Neural cell (in vitro differentiated cells): ENCODE measurements around the gene NPDC1. TPM values are rescaled to one million over a fixed set of nuclear protein-coding genes. Genes with fewer than 3 reads are reported as not detected.

ENCODE experiments used
- H2AFZ ChIP-seq: fragments of 200-600, 300-800 bp; sonication (generic), shearing (Covaris generic); 2 replicates; pipeline ENCODE4 v1.6.0; 2014; ENCODE audit warnings: low read depth, mild to moderate bottlenecking, antibody characterized with exemption, low read length, moderate library complexity
- H3F3A ChIP-seq: fragments of 200-600 bp; shearing (Covaris generic); 2 replicates; pipeline ENCODE4 v1.6.1; 2016; ENCODE audit warnings: mild to moderate bottlenecking, moderate library complexity, mixed read lengths, antibody characterized with exemption, low read length; ENCODE audit not compliant: insufficient read depth, poor library complexity, severe bottlenecking
- H3K27ac ChIP-seq: fragments of 200-600, 300-800 bp; sonication (generic), shearing (Covaris generic); 2 replicates; pipeline ENCODE4 v1.5.1; 2014; ENCODE audit warnings: mild to moderate bottlenecking, low read length, moderate library complexity
- H3K27me3 ChIP-seq: fragments of 300-800, 200-600 bp; sonication (generic), shearing (Covaris generic); 2 replicates; pipeline ENCODE4 v1.6.0; 2014; ENCODE audit warnings: mild to moderate bottlenecking, low read depth, low read length, moderate library complexity; ENCODE audit not compliant: insufficient read depth
- H3K36me3 ChIP-seq: fragments of 300-800, 200-600 bp; sonication (generic), shearing (Covaris generic); 2 replicates; pipeline ENCODE4 v1.5.1; 2014; ENCODE audit warnings: mild to moderate bottlenecking, antibody characterized with exemption, low read length, moderate library complexity; ENCODE audit not compliant: insufficient read depth
- H3K4me2 ChIP-seq: fragments of 300-800, 200-600 bp; sonication (generic), shearing (Covaris generic); 2 replicates; pipeline ENCODE4 v1.6.0; 2014; ENCODE audit warnings: mild to moderate bottlenecking, low read length
- H3K4me3 ChIP-seq: fragments of 300-800, 200-600 bp; sonication (generic), shearing (Covaris generic); 2 replicates; pipeline ENCODE4 v1.5.1; 2014; ENCODE audit warnings: mild to moderate bottlenecking, low read length, moderate library complexity
- H3K79me2 ChIP-seq: fragments of 200-600 bp; shearing (Covaris generic); replicated peaks from 2 replicates; pipeline ENCODE4 v1.6.0; 2014; ENCODE audit warnings: mild to moderate bottlenecking, low read length, moderate library complexity; ENCODE audit not compliant: insufficient read depth
- H3K9ac ChIP-seq: fragments of 300-800, 200-600 bp; sonication (generic), shearing (Covaris generic); 2 replicates; pipeline ENCODE4 v1.6.1; 2016; ENCODE audit warnings: mild to moderate bottlenecking, low read length, mixed read lengths
- H3K9me2 ChIP-seq: fragments of 200-600 bp; shearing (Covaris generic); 2 replicates; pipeline ENCODE4 v1.6.1; 2016; ENCODE audit warnings: mild to moderate bottlenecking, low read length, mixed read lengths; ENCODE audit not compliant: insufficient read depth
- H3K9me3 ChIP-seq: fragments of 200-600, 300-800 bp; sonication (generic), shearing (Covaris generic); 2 replicates; pipeline ENCODE4 v1.6.1; 2016; ENCODE audit warnings: mild to moderate bottlenecking, mixed run types, low read length, moderate library complexity, mixed read lengths
- H4K20me1 ChIP-seq: fragments of 200-600 bp; shearing (Covaris generic); 2 replicates; pipeline ENCODE4 v1.6.1; 2016; ENCODE audit warnings: mild to moderate bottlenecking, mixed run types; ENCODE audit not compliant: insufficient read depth
- CTCF ChIP-seq: fragments of 450-650 bp; IDR thresholded peaks from 2 replicates; pipeline ENCODE4 v1.5.1; 2014; ENCODE audit warnings: antibody characterized with exemption, mild to moderate bottlenecking, moderate library complexity; ENCODE audit not compliant: poor library complexity, severe bottlenecking
- EP300 ChIP-seq: fragments of 450-650 bp; conservative IDR thresholded peaks from 2 replicates; pipeline ENCODE4 v1.6.1; 2014; ENCODE audit warnings: antibody characterized with exemption, mild to moderate bottlenecking, moderate library complexity; ENCODE audit not compliant: poor library complexity, severe bottlenecking
- EZH2 ChIP-seq: fragments of 200-600, 300-800 bp; shearing (Covaris generic), sonication (generic); IDR thresholded peaks from 2 replicates; pipeline ENCODE4 v1.6.1; 2014; ENCODE audit warnings: antibody characterized with exemption, low read length, borderline replicate concordance, mild to moderate bottlenecking; ENCODE audit not compliant: insufficient read depth, poor library complexity, severe bottlenecking
- MXI1 ChIP-seq: fragments of 450-650 bp; conservative IDR thresholded peaks from 2 replicates; pipeline ENCODE4 v1.6.1; 2014; ENCODE audit warnings: antibody characterized with exemption, mild to moderate bottlenecking; ENCODE audit not compliant: poor library complexity, severe bottlenecking
- POLR2AphosphoS5 ChIP-seq: IDR thresholded peaks from 2 replicates; pipeline ENCODE4 v1.6.1; 2012
- RAD21 ChIP-seq: fragments of 450-650 bp; conservative IDR thresholded peaks from 2 replicates; pipeline ENCODE4 v1.6.1; 2014; ENCODE audit warnings: antibody characterized with exemption, mild to moderate bottlenecking, moderate library complexity
- SMC3 ChIP-seq: fragments of 450-650 bp; conservative IDR thresholded peaks from 2 replicates; pipeline ENCODE4 v1.6.1; 2014; ENCODE audit warnings: antibody characterized with exemption, mild to moderate bottlenecking, moderate library complexity; ENCODE audit not compliant: poor library complexity
- TAF1 ChIP-seq: IDR thresholded peaks from 2 replicates; pipeline ENCODE4 v1.6.1; 2012; ENCODE audit warnings: low read depth
- polyA plus RNA-seq: library from polyadenylated mRNA; depleted of rRNA; stranded (reverse); fragments of >200 nt; gene quantifications from 2 replicates; pipeline ENCODE4 v1.2.3, GENCODE V29; 2014
- TF ChIP-seq, protein P1 (sequence below): IDR thresholded peaks from 2 replicates; pipeline ENCODE4 v1.6.1; 2012; ENCODE audit warnings: borderline replicate concordance

NPDC1 gene
- polyA plus RNA-seq, 1 donor from 2014 or later, result 161 TPM

- Histone ChIP-seq H3F3A (no peaks in the 10 kb centered on the region), H3K9ac (no peak overlapping the region), H3K9me2 (no peaks in the 10 kb centered on the region), H3K4me2 (no peak overlapping the region), H3K36me3 (no peaks in the 10 kb centered on the region), H3K9me3 (no peaks in the 10 kb centered on the region), H2AFZ (no peak overlapping the region), H3K27ac (no peak overlapping the region), H3K79me2 (peaks cover 20% of the 10 kb centered on the region), H4K20me1 (peaks cover 13% of the 10 kb centered on the region), H3K4me3 (no peak overlapping the region), H3K27me3 (no peaks in the 10 kb centered on the region)
- TF ChIP-seq POLR2AphosphoS5 (no peak), MXI1 (no peak), SMC3 (no peak), TAF1 (no peak), CTCF (no peak), RAD21 (no peak), EP300 (no peak), EZH2 (no peak)
- TF ChIP-seq, protein P1, sequence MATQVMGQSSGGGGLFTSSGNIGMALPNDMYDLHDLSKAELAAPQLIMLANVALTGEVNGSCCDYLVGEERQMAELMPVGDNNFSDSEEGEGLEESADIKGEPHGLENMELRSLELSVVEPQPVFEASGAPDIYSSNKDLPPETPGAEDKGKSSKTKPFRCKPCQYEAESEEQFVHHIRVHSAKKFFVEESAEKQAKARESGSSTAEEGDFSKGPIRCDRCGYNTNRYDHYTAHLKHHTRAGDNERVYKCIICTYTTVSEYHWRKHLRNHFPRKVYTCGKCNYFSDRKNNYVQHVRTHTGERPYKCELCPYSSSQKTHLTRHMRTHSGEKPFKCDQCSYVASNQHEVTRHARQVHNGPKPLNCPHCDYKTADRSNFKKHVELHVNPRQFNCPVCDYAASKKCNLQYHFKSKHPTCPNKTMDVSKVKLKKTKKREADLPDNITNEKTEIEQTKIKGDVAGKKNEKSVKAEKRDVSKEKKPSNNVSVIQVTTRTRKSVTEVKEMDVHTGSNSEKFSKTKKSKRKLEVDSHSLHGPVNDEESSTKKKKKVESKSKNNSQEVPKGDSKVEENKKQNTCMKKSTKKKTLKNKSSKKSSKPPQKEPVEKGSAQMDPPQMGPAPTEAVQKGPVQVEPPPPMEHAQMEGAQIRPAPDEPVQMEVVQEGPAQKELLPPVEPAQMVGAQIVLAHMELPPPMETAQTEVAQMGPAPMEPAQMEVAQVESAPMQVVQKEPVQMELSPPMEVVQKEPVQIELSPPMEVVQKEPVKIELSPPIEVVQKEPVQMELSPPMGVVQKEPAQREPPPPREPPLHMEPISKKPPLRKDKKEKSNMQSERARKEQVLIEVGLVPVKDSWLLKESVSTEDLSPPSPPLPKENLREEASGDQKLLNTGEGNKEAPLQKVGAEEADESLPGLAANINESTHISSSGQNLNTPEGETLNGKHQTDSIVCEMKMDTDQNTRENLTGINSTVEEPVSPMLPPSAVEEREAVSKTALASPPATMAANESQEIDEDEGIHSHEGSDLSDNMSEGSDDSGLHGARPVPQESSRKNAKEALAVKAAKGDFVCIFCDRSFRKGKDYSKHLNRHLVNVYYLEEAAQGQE, result no peak
These were observed 4.9 kb downstream of the NPDC1 start for GRCh38 chr9:137041124-137041523.

GRCh38 chr9:137040568-137040967 lies 5.4 kb downstream of the NPDC1 start:
- Histone ChIP-seq H3F3A (no peaks in the 10 kb centered on the region), H3K36me3 (no peaks in the 10 kb centered on the region), H3K4me2 (no peak overlapping the region), H2AFZ (no peak overlapping the region), H3K4me3 (no peak overlapping the region), H3K27me3 (no peaks in the 10 kb centered on the region), H3K9me2 (no peaks in the 10 kb centered on the region), H3K9me3 (no peaks in the 10 kb centered on the region), H3K27ac (no peak overlapping the region), H3K79me2 (peaks cover 20% of the 10 kb centered on the region), H4K20me1 (peaks cover 13% of the 10 kb centered on the region), H3K9ac (no peak overlapping the region)
- TF ChIP-seq SMC3 (no peak), EZH2 (no peak), RAD21 (no peak), CTCF (no peak), POLR2AphosphoS5 (no peak), TAF1 (no peak), MXI1 (no peak), EP300 (no peak)
- TF ChIP-seq, protein P1, result no peak
